VCaP (cell line): ENCODE measurements around the gene DGKH.

ENCODE experiments used
- H3K27ac ChIP-seq: fragments of 450-650 bp; 2 replicates; pipeline ENCODE4 v1.5.1; 2017
- CTCF ChIP-seq: fragments of 450-650 bp; conservative IDR thresholded peaks from 2 replicates; pipeline ENCODE4 v1.5.1; 2017; ENCODE audit warnings: mild to moderate bottlenecking, moderate library complexity

The DGKH gene

GRCh38 chr13:42041011-42041683, 7.3 kb upstream of the DGKH start:
- peak overlapping the region; percentile 86 for H3K27ac ChIP-seq

DNA sequence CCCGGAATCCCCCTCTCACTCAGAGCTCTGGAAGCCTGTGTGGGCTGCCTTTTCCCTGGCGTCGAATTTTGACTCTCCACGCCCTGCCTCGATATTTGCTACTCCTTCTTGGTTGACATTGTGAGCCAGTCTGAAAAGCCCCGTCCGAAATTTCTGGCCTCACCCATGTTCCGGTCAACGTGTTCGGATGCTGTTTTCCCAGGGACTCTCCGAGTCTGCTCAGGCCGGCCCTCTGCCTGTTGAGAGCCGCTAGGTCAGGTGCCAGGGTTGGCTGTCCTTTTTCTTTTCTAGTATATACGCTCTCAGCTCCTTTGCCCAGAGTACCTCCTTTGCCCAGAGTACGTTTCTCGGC, 6.8 kb upstream of the DGKH start:
- peak overlapping the region; percentile 86 for H3K27ac ChIP-seq
- peak; percentile 71 for TF ChIP-seq CTCF

More at GRCh38 chr13:42041011-42041683, 7.3 kb upstream of the DGKH start:
- TF ChIP-seq CTCF = no peak

GRCh38 chr13:42043676-42044075, 4.8 kb upstream of the DGKH start:
- H3K27ac ChIP-seq = no peak overlapping the region
- no peak for TF ChIP-seq CTCF

DNA sequence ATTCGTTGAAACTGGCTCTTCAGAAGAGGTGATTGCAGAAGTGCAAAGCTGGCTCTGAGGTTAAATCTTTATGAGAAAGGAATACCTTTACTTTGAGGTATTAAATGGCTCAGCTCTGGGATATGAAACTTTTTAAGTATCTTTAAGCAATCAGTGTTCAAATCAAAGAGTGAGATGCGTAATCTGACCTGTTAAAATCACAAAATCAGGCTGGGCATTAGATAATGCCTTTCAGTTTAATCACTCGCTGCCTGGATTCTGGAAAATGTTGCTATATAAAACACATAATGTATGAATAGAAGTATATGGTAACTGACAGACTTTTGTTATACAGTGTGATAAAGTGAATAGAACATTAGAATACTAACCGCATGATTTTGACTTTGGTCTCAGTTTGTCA, 2.0 kb upstream of the DGKH start:
- no peak for TF ChIP-seq CTCF
- no peak overlapping the region for H3K27ac ChIP-seq

DNA sequence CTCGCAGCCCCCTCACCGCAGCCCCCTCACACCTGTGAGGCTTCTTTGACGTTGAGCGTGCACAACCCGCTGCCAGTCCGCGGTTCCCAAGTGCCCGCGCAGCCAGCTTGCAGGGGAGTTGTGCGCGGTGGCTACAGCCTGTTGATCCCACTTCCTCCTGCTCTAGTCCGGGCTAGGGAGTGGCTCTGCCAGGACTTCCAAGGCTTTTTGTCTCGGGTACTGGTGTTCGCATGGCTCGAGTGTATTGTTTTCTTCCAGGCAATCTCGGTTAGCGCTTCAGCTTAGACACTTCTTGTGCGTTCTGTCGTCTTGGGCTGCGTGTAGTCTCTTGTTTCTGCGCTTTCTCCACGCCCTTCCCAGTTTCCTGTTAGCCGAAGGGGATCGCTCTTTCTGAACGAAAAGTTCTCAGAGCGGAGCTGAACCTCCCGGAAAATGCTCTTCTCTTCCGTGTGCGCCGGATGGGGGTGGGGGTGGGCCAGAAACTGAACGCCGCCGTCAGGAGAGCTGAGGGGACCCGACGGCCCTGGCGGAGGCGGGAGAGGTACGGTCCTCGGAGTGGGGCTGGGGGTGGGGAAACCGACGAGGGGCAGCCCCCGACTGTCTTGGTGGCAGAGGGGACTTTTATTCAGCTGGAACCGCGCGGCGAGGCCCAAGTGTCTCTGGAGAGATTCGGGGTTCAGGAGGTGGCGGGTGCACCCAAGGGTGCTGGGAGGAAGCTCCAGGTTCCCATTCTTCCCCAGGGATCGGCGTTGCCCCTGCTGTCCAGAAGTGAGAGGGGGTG, 697 bp upstream of the DGKH start:
- no peak for TF ChIP-seq CTCF
- H3K27ac ChIP-seq = peak overlapping the region; percentile 69

DNA sequence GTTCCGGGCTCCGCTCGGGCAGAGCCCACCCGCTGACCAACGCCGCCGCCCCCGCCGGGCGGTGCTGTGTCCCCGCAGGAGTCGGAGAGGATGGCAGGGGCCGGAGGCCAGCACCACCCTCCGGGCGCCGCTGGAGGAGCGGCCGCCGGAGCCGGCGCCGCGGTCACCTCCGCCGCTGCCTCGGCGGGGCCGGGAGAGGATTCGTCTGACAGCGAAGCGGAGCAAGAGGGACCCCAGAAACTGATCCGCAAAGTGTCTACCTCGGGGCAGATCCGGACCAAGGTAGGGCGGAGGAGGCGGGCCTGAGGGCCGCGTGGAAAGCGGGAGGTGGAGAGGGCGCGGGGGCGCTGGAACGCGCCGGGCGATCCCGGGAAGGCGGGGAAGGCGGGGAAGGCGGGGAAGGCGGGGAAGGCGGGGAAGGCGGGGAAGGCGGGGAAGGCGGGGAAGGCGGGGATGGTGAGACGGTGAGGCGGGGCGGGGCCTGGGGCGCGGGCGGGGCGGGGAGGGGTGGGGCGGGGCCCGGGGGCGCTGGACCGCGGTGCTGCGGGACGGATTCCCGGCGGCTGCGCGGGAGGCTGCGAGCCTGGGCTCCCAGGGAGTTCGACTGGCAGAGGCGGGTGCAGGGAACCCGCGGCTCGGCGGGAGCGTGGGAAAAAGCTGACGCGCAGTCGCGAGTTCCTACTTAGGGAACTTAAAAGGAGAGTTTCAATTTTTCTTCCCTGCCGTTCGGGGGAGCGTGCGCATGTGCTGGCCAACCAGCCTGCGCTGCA, 421 bp downstream of the DGKH start:
- TF ChIP-seq CTCF = peak; percentile 48
- H3K27ac ChIP-seq = peak overlapping the region; percentile 69

GRCh38 chr13:42049454-42049813, 986 bp downstream of the DGKH start:
- TF ChIP-seq CTCF = no peak
- peak overlapping the region; percentile 58; the same call in 1 of the 2 replicates for H3K27ac ChIP-seq
